ENCODE results near the gene C20orf173.

DNA sequence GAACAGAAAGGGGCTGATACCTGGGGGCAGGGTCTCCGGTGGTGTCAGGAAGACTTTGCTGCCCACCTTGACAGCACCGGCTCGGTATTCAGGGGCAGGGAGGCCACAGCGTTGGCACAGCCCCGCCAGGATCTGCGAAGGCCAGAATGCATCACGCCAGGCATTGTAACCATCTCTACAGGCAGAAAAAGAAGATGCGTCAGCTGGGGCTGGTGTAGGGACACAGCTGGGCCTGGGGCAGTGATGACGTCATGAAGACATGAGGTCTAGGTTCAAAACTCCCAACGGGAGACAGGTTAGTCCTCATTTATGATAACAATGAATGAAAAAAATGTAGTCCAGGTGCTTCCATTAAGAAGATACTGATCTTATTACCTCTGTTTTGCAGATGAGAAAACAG is 34.4 kb upstream of the C20orf173 start:
- TF ChIP-seq, protein P1, sequence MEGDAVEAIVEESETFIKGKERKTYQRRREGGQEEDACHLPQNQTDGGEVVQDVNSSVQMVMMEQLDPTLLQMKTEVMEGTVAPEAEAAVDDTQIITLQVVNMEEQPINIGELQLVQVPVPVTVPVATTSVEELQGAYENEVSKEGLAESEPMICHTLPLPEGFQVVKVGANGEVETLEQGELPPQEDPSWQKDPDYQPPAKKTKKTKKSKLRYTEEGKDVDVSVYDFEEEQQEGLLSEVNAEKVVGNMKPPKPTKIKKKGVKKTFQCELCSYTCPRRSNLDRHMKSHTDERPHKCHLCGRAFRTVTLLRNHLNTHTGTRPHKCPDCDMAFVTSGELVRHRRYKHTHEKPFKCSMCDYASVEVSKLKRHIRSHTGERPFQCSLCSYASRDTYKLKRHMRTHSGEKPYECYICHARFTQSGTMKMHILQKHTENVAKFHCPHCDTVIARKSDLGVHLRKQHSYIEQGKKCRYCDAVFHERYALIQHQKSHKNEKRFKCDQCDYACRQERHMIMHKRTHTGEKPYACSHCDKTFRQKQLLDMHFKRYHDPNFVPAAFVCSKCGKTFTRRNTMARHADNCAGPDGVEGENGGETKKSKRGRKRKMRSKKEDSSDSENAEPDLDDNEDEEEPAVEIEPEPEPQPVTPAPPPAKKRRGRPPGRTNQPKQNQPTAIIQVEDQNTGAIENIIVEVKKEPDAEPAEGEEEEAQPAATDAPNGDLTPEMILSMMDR (conservative IDR thresholded peaks at IDR 0.05), result no peak
- TF ChIP-seq EZH2 (IDR thresholded peaks at IDR 0.05; ENCODE audit: low read depth), result no peak
